ENCODE data around the gene KCNQ1.

The KCNQ1 gene

GRCh38 chr11:2462543-2462985 is 17.8 kb downstream of the KCNQ1 start:
- DNase-seq: no peak

GRCh38 chr11:2462986-2463765 is 18.4 kb downstream of the KCNQ1 start:
- DNase-seq: peak; percentile 15

DNA sequence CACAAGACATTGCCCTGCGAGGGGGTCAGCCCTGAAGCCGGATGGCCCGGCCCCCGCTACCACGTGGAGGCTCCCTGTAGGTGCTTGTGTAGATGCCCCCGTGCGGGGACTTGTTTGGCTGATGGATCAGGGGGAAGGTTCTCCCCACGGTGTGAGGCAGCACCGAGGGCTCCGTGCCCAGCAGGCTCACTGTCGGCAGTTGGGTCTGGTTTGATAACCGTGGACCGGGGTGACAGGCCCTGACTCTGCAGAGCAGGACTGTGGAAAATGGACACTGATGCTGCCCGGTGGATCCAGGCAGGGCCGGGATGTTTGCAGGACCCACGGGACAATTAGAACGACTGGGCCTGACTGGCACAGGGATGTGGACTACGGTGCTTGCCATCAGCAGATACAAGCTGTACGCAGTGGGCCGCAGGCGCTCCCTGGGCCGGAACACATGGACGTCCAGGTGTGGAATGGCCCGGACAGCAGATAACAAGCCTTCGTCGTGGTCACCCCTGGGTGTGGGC is 19.0 kb downstream of the KCNQ1 start:
- DNase-seq: no peak

- DNase-seq: no peak
Observed at GRCh38 chr11:2464451-2465165, 19.8 kb downstream of the KCNQ1 start.

DNA sequence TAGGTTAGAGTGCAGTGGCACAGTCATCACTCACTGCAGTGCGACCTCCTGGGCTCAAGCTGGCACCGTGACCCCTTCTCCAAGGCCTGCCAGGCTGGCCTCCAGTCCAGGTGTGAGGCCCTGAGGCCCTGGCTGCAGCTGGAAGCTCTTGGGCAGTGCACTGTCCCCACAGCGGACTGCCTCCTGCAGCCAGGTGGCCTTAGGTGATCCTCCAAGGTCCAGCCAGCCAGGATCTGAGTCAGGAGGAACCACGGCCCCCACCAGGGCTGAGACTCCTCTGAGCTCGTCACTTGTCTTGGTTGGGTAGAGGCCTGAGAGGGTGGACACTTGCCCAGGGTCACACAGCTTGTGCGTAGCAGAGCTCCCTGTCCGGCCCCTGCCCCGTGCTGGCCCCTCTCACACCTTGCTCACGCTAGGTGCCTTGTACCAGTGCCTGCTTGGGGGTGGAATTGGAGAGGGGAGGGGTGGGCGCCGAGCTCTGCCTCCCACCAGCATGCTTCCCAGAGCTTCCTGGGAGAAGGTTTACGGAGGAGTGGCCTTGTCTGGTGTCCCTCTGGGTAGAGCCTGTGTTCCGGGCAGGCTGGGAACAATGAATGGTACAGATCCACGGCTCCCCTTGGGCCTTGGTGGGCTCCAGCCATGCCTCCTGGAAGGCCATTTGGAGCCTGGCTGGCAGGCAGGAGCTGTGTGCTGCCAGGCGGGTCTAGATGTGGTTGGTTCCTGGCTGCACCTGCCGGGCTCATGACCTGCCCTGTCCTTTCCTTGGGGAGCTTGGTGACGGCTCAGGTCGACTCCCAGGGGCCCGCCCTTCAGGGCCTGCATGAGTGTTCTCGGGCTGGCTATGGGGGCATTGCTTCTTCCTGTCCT is 20.6 kb downstream of the KCNQ1 start:
- DNase-seq: no peak

DNA sequence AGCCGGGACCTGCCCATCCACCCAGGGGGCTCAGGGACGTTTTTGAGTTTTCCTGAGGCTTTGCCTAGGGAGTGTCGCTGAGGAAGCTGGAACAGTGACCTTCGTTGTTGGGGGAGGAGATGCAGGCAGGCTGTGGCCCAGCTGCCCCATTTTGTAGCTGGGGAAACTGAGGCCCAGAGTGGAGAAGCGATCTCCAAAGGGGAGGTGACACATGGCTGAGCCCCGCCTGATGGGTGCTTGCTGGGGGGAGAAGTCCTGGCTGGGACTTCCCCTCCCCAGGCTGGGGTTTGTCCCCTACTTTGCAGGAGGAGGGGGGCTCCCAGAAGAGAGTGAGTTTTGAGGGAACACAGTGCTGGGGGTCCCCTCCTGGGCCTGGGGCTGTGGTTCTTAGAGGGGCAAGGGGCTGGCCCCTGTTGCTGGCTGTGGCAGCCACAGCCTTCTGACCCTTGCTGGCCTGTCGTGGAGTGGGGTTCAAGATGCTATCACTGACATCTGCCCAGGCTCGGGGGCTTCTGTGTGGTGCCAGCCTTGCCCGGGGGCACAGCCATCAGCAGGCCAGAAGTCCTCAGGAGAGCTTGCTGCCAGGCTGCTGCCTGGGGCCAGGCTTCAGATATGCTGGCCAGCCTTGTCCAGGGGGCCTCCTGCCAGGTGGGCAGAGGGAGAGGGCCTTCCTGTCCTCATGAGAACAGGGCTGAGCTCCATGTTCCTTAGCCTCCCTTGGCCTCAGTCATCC is 21.4 kb downstream of the KCNQ1 start:
- DNase-seq: no peak

DNA sequence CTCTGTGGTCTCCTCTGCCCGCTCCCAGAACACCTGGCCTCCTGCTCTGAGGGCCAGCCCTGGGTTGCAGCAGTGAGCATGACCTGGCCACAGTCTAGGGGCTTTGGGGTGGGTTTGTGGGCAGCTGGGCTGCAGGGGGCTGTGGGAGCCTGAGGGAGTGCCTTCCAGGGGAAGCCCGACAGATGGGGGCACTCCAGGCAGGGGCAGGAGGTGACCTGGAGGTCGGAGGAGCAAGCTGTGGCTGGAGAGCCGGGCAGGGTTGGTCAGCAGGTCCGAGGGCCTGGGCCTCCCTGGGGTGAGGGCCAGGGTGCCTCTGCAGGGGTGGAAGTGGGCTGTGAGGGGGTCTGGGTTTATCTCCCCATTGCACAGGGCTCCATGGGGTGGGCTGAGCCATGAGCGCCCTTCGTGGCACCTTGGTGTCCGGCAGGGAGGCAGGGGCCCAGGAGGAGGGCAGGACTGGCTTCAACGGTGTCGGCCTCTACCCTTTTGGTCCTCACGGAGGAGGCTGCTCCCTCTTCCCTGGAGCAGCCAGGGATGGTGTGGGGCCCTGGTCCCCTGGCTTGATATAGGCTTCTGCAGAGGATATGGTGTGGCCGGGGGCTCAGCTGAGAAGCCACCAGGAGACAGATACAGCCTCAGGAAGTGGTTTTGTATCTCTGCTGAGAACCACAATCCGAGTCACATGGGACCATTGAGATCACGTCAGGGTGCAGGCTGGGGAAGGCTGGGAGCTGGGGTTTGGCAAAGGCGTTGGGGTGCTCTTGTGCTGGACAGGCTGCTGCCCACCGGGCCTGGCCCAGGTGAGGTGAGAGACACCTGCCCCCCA is 22.3 kb downstream of the KCNQ1 start:
- DNase-seq: no peak

- DNase-seq: no peak
Observed at GRCh38 chr11:2467695-2468055, 22.9 kb downstream of the KCNQ1 start.

GRCh38 chr11:2468363-2469235 is 23.8 kb downstream of the KCNQ1 start:
- DNase-seq: no peak

GRCh38 chr11:2470495-2470894 is 25.7 kb downstream of the KCNQ1 start:
- no peak for DNase-seq

DNA sequence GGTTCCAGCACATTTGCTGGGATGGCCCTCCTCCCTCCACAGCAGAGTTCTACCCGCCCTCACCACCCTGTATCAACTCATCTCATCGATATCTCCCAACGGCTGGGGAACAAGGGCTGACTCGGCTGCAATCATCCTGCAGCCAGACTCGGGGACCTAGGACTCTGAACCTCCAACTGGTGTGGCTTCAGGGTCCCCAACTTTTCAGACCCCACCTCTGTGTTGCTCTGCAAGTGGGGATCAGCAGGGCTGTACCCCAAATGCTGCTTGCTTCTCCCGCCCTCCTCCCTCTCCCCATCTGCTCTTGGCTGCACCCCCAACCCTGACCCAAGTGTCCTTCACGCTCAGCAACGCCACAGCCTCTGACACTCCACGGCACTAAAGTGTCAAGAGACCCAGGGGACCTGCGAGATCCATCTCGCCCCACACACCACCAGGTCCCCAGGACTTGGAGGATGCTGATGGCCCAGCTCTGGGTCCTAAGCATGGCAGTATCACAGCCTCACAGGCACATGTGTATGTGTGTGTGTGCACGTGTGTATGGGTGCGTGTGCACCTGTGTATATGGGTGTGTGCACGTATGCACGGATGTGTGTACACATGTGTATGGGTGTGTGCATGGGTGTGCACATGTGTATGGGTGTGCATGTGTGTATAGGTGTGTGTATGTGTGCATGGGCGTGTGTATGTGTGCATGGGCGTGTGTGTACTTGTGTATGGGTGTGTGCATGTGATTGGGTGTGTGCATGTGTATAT is 26.4 kb downstream of the KCNQ1 start:
- no peak for DNase-seq

- DNase-seq: no peak
Observed at GRCh38 chr11:2471804-2472096, 26.9 kb downstream of the KCNQ1 start.

DNA sequence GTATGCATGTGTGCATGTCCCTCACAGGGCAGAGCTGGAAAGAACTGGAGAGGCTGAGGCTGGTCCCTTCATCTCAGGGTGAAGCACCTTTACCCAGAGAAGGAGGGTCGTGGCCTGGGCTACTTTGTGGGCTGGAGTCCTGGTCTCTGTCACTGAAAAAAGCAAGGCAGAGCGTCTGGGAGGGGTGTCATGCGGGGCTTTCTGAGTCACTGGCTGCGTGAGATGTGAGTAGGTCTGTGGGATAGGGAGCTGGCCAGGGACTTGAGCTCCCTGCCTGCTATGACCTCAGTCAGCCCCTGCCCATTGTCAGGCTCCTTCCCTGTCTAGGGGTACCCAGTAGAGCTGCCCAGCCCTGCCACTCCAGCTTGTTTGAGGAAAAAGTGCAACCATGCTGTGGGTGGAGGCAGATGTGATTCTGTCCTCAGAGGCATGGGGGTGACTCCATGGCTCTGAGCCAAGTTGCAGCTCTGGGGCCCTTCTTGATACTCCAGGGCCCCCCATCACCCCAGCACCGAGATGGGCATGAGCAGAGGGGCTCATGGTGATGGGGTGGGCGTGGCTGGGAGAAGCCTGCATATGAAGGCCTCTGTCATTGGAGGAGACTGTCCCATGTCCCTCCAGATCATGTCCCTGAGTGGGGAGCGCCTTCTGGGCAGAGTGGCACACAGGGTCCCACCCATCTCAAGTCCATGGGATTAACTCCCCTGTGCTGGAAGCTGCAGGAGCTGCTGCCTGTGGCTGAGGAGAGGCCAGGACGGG is 27.8 kb downstream of the KCNQ1 start:
- DNase-seq: no peak

- no peak for DNase-seq
Observed at GRCh38 chr11:2473361-2474058, 28.7 kb downstream of the KCNQ1 start.

- no peak for DNase-seq
Observed at GRCh38 chr11:2474059-2474901, 29.5 kb downstream of the KCNQ1 start.

DNA sequence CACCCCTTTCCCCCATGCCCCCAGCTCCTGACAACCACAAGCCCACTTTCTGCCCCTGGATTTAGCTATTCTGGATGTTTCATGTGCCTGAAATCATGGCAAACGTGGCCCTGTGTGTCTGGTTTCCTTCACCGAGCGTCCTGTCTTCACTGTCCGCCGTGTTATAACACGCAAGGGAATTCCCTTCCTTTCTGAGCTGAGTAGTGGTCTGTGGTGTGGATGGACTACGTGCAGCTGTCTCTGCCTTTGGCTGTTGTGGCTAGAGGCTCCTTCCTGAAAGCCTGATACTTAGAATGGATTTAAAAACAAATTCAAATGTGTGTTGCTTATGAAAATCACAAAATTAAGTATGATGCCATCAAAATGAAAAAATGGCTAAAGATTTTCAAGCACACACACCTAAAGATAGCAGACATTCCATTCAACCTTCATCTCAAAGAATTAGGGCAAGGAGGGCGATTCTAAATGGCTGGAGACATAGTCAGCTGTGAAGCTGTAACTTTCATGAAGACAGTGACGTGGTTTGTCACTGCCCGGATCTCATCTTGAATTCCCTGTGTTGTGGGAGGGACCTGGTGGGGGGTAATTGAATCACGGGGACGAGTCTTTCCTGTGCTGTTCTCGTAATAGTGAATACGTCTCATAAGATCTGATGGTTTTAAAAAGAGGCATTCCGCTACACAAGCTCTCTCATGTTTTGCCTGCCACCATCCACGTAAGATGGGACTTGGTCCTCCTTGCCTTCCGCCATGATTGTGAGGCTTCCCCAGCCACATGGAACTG is 30.5 kb downstream of the KCNQ1 start:
- no peak for DNase-seq

DNA sequence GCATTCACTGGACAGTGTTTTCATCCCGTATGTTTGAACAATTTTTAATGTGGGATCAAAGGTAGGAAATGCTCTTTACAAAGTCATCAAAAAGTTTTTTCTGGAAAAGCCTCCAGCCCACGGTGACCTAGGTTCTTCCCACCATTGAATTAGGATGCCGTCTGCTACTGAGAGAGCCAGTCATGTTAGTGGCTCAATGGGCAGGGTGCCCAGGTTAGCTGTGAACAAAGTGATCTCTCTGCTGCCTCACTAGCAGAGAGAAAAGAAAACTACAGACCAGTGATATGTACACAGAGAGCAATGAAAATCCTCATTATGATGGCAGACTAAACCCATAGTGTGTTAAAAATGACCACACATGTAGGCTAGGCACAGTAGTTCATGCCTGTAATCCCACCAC is 32.4 kb downstream of the KCNQ1 start:
- no peak for DNase-seq

Measured in 8988T (cell line).